ENCODE results near the gene MAT2B. TPM values are rescaled to one million over a fixed set of nuclear protein-coding genes. Genes with fewer than 3 reads are reported as not detected.

MAT2B gene
- total RNA-seq, 1 experiment from 2014 or later: 118 TPM

DNA sequence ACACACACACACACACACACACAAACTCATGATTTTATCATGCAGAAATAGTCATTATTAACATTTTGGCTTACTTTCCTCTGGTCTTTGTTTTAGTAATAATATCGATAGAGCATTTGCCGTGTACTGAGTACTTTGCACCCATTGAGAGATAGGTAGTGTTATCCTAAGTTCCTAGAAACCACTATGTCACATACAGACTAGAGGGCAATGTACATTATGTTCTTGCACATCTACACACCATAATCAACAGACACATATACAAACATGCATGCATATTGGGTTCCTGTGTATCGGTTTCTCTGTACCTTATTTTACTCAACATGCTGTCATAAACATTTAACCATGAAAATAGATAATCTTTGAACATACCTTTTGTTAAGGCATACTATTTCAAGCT lies 45.7 kb downstream of the MAT2B start:
- no peak for DNase-seq (ENCODE audit: low spot score)

DNA sequence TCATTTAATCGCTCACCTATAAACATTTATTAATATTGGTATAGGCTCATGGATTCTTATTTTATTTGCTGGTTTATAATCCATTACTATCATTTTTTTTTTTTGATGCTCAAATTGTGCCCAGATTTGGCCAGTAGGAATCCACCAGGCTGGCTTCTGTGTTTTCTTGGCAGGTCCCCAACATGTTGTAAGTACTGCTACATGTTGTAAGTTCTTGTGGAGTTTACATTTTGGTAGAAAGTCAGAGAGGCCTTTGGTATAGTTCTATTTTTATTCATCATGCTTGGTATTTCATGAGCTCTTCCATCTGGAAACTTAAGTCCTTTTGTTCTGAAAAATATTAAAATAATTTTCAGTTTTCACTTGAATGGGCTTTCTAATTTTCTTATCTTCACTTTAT lies 47.1 kb downstream of the MAT2B start:
- no peak for DNase-seq (ENCODE audit: low spot score)

DNA sequence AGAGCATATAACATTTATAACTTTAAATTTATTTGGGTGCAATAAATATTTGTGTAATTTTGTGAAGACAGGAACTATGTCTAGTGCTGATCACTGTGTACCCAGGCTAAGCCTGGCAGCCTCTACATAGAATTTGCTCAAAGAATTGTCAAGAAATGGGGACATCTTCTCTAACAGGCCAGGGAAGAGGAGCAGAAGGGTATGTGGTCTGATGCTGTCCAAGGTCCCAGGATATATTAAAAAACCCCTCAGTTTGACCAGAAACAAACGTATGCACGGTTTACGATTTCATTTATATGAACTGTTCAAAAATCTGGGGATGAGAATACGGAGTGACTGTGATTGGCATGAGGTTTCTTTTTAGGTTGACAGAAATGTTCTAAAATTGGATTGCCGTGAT lies 55.9 kb downstream of the MAT2B start:
- no peak for DNase-seq (ENCODE audit: low spot score)

DNA sequence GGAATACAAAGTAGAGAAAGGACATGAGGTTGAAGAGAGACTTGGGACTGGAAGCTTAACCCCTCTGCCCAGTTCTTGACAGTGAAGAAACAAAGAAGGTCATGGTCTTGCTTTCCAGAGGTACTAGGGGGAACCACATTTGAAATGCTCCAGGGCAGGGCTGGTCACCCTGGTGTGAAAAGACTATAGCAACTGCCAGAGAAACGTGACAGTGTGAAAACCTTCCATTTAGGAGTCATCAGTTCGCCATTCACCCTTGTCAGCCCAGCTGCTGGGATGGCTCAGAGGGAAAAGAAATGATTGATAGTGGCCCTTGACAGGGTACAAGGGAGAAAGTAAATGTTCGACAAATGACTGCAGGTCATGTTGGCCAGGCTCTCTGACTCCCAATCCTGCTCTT lies 56.7 kb downstream of the MAT2B start:
- no peak for DNase-seq (ENCODE audit: low spot score)

DNA sequence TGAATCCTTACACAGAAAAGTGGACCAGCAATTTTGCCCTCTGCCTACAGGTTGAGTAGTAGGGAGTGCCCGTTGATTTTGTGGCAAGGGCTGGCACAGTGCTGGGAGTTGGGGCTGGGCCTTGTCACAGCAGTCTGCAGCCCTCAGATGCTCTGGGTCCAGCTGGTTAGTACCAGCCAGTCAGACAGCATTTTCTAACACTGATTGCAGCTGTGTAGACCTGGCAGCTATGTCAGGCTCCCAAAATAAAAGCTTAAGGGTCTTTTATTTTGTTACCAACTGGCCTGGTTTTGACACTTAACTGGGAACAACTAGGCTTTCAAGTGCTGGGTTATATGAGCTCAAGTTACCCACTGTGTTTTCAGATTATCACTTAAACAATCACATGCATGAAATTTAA lies 57.7 kb downstream of the MAT2B start:
- DNase-seq (ENCODE audit: low spot score): no peak

DNA sequence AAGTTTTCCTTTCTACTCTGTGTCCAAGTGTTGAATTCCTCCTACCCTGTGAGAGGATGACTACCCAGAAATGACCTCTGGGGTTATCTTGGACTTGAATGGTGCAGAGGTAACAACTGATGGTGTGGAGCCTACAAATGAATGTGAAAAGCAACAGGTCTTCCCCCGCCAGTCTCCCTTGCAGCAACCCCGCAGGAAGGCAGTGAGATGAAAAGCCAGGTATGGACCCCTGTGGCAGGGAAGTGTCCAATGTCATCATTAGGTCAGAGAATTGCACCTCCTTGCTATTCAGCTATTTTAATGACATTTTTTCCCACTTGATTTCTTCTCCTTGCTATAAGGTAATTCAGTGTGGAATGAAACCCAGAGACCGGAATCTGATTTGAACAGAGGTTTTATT lies 58.5 kb downstream of the MAT2B start:
- DNase-seq (ENCODE audit: low spot score): no peak

DNA sequence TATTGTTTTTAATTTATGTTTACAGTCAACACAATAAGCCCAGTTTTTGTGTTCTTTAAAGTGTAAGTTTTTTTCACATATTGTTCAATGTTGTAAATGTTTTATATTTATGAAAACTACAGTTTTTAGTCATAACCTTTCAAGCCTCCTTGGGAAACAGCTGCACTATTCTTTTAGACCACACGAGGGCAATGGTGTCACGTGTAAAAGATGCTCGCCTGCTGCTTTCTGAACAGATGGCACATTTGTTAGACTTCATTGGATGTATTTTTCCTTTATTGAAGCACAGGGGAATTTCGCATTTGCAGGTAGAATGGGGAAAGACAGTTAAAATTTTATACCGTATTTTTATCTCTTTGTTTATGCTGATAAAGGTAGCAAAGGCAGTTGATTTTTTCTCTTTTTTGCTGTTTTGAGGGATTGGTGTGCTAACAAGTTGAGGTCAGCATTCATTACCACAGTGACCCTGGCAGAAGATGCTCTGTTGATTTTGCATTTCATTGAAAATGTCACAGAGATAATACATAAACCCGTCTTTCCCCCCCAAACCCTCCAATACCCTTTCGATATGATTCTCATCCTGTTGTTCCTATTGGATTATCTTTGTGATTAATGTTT lies 59.0 kb downstream of the MAT2B start:
- peak; percentile 51 for DNase-seq (ENCODE audit: low spot score)

DNA sequence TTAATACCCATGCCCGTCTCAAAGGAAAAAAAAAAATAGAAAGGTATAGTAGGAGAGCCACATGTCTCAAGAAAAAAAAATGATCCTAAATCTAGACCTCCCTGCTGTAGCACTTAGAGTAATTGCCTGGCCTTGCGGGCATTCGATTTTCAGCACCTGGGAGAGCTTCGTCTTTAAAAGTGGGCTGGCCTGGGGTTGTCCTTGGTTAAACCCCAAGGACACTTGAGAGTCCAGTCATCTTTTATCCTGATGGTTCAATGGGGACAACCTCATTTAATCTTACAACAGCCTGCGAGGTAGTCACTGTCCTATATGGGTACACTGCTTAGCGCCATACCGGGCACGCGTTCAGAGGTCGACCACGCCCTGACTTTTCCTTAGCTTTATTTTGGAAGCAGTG lies 60.1 kb downstream of the MAT2B start:
- no peak for DNase-seq (ENCODE audit: low spot score)

DNA sequence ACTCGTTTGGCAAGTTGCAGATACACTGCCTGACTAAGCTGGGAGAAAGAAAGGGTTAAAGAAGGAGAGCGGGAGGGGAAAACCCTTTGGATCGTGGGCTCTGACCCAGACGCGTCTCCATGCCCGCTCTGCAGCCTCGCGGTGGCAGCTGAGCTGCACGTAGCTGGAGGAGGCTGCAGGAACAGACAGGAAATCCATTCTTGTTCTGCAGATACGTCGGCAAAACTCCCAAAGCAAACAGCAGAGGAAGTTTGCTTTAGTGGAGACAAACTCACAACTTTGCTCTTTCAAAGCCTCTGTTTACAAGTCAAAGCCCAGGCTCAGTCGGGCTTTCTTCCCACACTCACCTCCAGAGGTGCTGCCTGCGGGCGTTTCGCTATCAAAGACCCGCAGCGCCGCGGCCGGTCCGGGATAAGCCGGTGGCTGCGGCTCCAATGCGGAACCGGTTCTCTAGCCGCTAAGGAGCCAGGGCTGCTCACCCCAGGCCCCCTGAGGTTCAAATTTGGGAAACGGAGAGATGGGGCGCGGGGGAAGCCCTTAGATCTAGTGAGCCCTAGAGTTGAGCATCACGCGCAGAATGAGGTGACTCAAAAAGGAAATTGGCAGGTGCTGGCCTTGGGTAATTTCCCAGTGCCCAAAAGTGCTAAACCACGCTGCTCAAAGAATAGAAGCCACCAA lies 60.7 kb downstream of the MAT2B start:
- DNase-seq (ENCODE audit: low spot score): peak; percentile 11

DNA sequence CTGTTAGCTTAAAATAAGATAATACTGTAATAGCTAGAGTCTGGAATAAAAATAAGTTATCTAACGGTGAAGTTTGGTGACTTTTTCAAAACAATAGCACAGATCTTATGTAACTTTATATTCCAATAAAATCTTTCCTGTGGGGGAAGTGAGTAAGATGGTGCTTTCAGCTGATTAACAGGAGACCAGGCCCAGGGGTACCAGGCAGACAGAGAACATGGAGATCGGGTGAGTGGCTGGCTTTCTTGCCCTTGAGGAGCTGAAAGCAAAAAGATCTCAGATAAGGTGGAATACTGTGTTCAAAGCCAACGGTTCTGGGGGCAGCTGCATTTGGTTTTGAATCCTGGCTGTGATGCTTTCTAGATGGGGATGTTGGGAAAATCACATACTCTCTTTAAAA lies 61.3 kb downstream of the MAT2B start:
- no peak for DNase-seq (ENCODE audit: low spot score)

DNA sequence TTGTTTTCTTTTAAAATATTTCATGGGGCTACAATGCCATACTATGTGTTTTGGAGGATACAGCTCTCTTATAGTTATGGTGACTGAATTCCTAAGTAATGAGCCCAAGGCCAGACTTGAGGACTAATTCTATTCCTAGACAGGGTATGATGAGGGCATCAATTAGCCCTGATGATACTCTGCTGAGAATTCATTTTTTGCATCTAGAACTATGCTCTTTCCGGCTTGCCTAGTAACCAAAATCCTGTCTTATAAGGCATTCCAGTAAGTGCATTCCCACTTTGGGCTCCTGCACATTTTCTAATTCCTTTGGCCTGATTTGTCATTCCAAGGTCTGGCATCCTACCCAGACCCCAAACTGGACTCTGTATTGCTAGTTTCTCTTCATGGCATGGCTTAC lies 62.4 kb downstream of the MAT2B start:
- DNase-seq (ENCODE audit: low spot score): no peak

Other genes starting within 250 kb of the MAT2B start
- 215 and 230 TPM in 2 replicates for gene CCNG1, start 68.0 kb upstream of the MAT2B start, total RNA-seq (2014; rRNA removed; shearing (Covaris generic))
- 11.9 and 14.0 TPM in 2 replicates for gene NUDCD2, start 45.5 kb upstream of the MAT2B start, total RNA-seq (2014; rRNA removed; shearing (Covaris generic))
- 45.7 and 47.1 TPM in 2 replicates for gene HMMR, start 45.0 kb upstream of the MAT2B start, total RNA-seq (2014; rRNA removed; shearing (Covaris generic))

Measured in H4 (cell line).